Vagina (tissue), 2 donors: Measurements from ENCODE around the gene CCL4.
"Not testable (repeated sequence)": the region's sequence is repeated elsewhere in the genome, so short reads cannot be mapped to it uniquely, and the experiment has no call there.

ENCODE experiments used
- POLR2A ChIP-seq, 2 donors: fragments of 450-650 bp; IDR thresholded peaks; one replicate each; pipeline ENCODE4 v1.6.1; 2017; ENCODE audit warnings: antibody characterized with exemption in 2 of 2, mild to moderate bottlenecking in 2 of 2, moderate library complexity in 2 of 2
- POLR2AphosphoS5 ChIP-seq, 2 donors: sonication (generic); formaldehyde crosslinking; IDR thresholded peaks; one replicate each; pipeline ENCODE4 v1.9.0; 2017; ENCODE audit warnings: antibody characterized with exemption in 2 of 2, mild to moderate bottlenecking in 2 of 2, low read depth in 1 of 2; ENCODE audit not compliant: insufficient read depth in 1 of 2
- TF ChIP-seq, protein P1 (sequence below), 3 experiments: fragments of 450-650 bp in 2 of 3; fragments of 200-600 bp in 1 of 3; sonication (generic) in 1 of 3; IDR thresholded peaks; one replicate each; pipeline ENCODE4 v1.5.1; 2017 to 2019; ENCODE audit warnings: antibody characterized with exemption in 3 of 3, mild to moderate bottlenecking in 2 of 3, moderate library complexity in 2 of 3

DNA sequence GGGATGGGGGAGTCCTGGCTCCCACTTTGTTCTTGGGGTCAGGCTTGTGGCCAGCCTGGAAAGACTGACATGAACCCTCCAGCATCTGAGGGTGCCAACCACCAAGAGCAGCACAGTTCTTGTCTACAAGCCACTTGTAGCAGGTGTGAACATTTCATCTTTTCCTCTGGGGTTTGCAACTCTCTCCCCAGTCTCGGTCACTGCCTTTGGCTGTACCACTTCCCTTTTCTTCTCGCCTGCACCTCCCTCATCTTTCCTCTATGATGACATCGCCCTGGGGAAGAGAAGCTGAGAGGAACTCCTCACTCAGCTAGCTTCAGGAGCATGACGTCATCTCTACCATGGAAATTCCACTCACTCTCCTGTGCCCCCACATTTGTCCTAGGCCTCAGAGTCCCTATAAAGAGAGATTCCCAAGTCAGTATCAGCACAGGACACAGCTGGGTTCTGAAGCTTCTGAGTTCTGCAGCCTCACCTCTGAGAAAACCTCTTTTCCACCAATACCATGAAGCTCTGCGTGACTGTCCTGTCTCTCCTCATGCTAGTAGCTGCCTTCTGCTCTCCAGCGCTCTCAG is at the start of gene CCL4:
- not testable (repeated sequence) for TF ChIP-seq POLR2AphosphoS5 (IDR thresholded peaks at IDR 0.05; ENCODE audit: insufficient read depth in 1 of 2, low read depth in 1 of 2); POLR2A (IDR thresholded peaks at IDR 0.05)
- TF ChIP-seq, protein P1, sequence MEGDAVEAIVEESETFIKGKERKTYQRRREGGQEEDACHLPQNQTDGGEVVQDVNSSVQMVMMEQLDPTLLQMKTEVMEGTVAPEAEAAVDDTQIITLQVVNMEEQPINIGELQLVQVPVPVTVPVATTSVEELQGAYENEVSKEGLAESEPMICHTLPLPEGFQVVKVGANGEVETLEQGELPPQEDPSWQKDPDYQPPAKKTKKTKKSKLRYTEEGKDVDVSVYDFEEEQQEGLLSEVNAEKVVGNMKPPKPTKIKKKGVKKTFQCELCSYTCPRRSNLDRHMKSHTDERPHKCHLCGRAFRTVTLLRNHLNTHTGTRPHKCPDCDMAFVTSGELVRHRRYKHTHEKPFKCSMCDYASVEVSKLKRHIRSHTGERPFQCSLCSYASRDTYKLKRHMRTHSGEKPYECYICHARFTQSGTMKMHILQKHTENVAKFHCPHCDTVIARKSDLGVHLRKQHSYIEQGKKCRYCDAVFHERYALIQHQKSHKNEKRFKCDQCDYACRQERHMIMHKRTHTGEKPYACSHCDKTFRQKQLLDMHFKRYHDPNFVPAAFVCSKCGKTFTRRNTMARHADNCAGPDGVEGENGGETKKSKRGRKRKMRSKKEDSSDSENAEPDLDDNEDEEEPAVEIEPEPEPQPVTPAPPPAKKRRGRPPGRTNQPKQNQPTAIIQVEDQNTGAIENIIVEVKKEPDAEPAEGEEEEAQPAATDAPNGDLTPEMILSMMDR (IDR thresholded peaks at IDR 0.05): not testable (repeated sequence)
